ENCODE data around the gene OLFM3. TPM values are rescaled to one million over a fixed set of nuclear protein-coding genes. Genes with fewer than 3 reads are reported as not detected.

The OLFM3 gene
- total RNA-seq, 1 experiment from 2014 or later = not detected

GRCh38 chr1:101852936-101853335 lies 143.8 kb downstream of the OLFM3 start:
- DNase-seq (ENCODE audit: low read depth) = no peak

- DNase-seq (ENCODE audit: low read depth) = peak; percentile 41
Observed at GRCh38 chr1:101849356-101849755, 147.4 kb downstream of the OLFM3 start.

GRCh38 chr1:101847626-101848025 lies 149.1 kb downstream of the OLFM3 start:
- DNase-seq (ENCODE audit: low read depth) = no peak

- no peak for DNase-seq (ENCODE audit: low read depth)
Observed at GRCh38 chr1:101846820-101847219, 149.9 kb downstream of the OLFM3 start.

GRCh38 chr1:101843160-101843559 lies 153.6 kb downstream of the OLFM3 start:
- no peak for DNase-seq (ENCODE audit: low read depth)

- DNase-seq (ENCODE audit: low read depth) = no peak
Observed at GRCh38 chr1:101841824-101842223, 154.9 kb downstream of the OLFM3 start.

- no peak for DNase-seq (ENCODE audit: low read depth)
Observed at GRCh38 chr1:101835988-101836387, 160.7 kb downstream of the OLFM3 start.

GRCh38 chr1:101833312-101833711 lies 163.4 kb downstream of the OLFM3 start:
- peak; percentile 65 for DNase-seq (ENCODE audit: low read depth)

- DNase-seq (ENCODE audit: low read depth) = no peak
Observed at GRCh38 chr1:101826416-101826815, 170.3 kb downstream of the OLFM3 start.

- DNase-seq (ENCODE audit: low read depth) = peak; percentile 34
Observed at GRCh38 chr1:101820071-101820470, 176.7 kb downstream of the OLFM3 start.

- DNase-seq (ENCODE audit: low read depth) = no peak
Observed at GRCh38 chr1:101816262-101816661, 180.5 kb downstream of the OLFM3 start.

GRCh38 chr1:101798417-101798816 lies 198.3 kb downstream of the OLFM3 start:
- no peak for DNase-seq (ENCODE audit: low read depth)

- no peak for DNase-seq (ENCODE audit: low read depth)
Observed at GRCh38 chr1:101797722-101798121, 199.0 kb downstream of the OLFM3 start.

- DNase-seq (ENCODE audit: low read depth) = peak; percentile 56
Observed at GRCh38 chr1:101781201-101781831, 215.4 kb downstream of the OLFM3 start.

GRCh38 chr1:101769520-101769919 lies 227.2 kb downstream of the OLFM3 start:
- peak; percentile 6 for DNase-seq (ENCODE audit: low read depth)

- peak; percentile 6 for DNase-seq (ENCODE audit: low read depth)
Observed at GRCh38 chr1:101757985-101758384, 238.7 kb downstream of the OLFM3 start.

GRCh38 chr1:101756411-101756810 lies 240.3 kb downstream of the OLFM3 start:
- peak; percentile 25 for DNase-seq (ENCODE audit: low read depth)

Small RNA genes within 50 kb of the gene (small RNA-seq; reads per million reads assigned to genes)
- not detected for gene RNU6-352P
